CD4-positive, alpha-beta T cell treated with Interleukin-6 for 4 hours (primary cell): ENCODE results near the gene FIGN.

Experiments
- DNase-seq: peaks from one replicate; pipeline ENCODE4 v3.0.0-alpha.2; 2020; ENCODE audit warnings: mixed read lengths

FIGN gene

GRCh38 chr2:163735685-163736432 lies at the start of gene FIGN:
TSS of gene FIGN (minus strand) at chr2:163736008. CDS start at chr2:163734927, 1,081 bp downstream.
- no peak for DNase-seq

- DNase-seq = no peak
Observed at GRCh38 chr2:163785162-163785561, 49.4 kb upstream of the FIGN start.

GRCh38 chr2:163779970-163780597 lies 44.3 kb upstream of the FIGN start:
- no peak for DNase-seq

GRCh38 chr2:163778045-163778781 lies 42.4 kb upstream of the FIGN start:
- no peak for DNase-seq

- DNase-seq = no peak
Observed at GRCh38 chr2:163775304-163775703, 39.5 kb upstream of the FIGN start.

GRCh38 chr2:163774862-163775261 lies 39.1 kb upstream of the FIGN start:
- DNase-seq = no peak

GRCh38 chr2:163773276-163773675 lies 37.5 kb upstream of the FIGN start:
- no peak for DNase-seq

- DNase-seq = no peak
Observed at GRCh38 chr2:163771596-163771995, 35.8 kb upstream of the FIGN start.

- no peak for DNase-seq
Observed at GRCh38 chr2:163768881-163769695, 33.3 kb upstream of the FIGN start.

- DNase-seq = no peak
Observed at GRCh38 chr2:163767097-163767496, 31.3 kb upstream of the FIGN start.

- DNase-seq = no peak
Observed at GRCh38 chr2:163764566-163764965, 28.8 kb upstream of the FIGN start.

- no peak for DNase-seq
Observed at GRCh38 chr2:163759013-163759412, 23.2 kb upstream of the FIGN start.

GRCh38 chr2:163757814-163758213 lies 22.0 kb upstream of the FIGN start:
- no peak for DNase-seq

- DNase-seq = no peak
Observed at GRCh38 chr2:163756588-163756987, 20.8 kb upstream of the FIGN start.

- DNase-seq = no peak
Observed at GRCh38 chr2:163755366-163755765, 19.6 kb upstream of the FIGN start.

GRCh38 chr2:163753726-163754125 lies 17.9 kb upstream of the FIGN start:
- no peak for DNase-seq

GRCh38 chr2:163752267-163752666 lies 16.5 kb upstream of the FIGN start:
- DNase-seq = no peak

GRCh38 chr2:163751696-163752095 lies 15.9 kb upstream of the FIGN start:
- no peak for DNase-seq

GRCh38 chr2:163748420-163748819 lies 12.6 kb upstream of the FIGN start:
- DNase-seq = no peak

GRCh38 chr2:163741435-163741834 lies 5.6 kb upstream of the FIGN start:
- no peak for DNase-seq

- DNase-seq = no peak
Observed at GRCh38 chr2:163737563-163737962, 1.8 kb upstream of the FIGN start.

- no peak for DNase-seq
Observed at GRCh38 chr2:163737190-163737439, 1.3 kb upstream of the FIGN start.

- DNase-seq = no peak
Observed at GRCh38 chr2:163736433-163737189, 803 bp upstream of the FIGN start.
